Fibroblast of mammary gland (primary cell): ENCODE data around the gene CERKL.

Experiments
- DNase-seq: peaks from one replicate; pipeline ENCODE4 v3.0.0-alpha.2; 2010; ENCODE audit warnings: low read depth
- H3K4me3 ChIP-seq: 2 replicates; pipeline ENCODE4 v1.5.1; 2011; ENCODE audit warnings: low read depth, mild to moderate bottlenecking, low read length, moderate library complexity; ENCODE audit not compliant: control insufficient read depth
- CTCF ChIP-seq: conservative IDR thresholded peaks from 2 replicates; pipeline ENCODE4 v1.5.1; 2011; ENCODE audit warnings: low read depth, low read length, inconsistent platforms; ENCODE audit not compliant: control insufficient read depth, insufficient read depth

CERKL gene

DNA sequence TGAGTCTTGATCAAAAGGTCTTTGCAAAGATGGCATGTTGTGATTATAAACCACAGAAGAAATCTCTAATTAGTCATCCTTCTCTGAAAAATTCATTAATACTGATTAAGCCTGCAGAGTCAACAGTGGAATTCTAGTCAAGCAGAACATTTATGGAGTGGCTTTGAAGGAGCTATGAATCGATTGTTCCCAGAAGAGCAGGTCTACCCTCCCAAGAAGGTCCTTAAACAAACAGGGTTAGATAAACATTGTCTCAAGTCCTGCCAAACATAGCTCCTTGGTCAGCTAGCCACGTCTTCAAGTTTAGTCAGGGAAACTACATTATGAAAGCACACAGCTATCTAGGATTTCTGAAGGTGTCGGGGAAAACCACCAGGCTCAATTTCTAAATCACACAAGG, 110.8 kb downstream of the CERKL start:
- peak; percentile 42 for DNase-seq
- no peak overlapping the region for H3K4me3 ChIP-seq
- no peak for TF ChIP-seq CTCF

DNA sequence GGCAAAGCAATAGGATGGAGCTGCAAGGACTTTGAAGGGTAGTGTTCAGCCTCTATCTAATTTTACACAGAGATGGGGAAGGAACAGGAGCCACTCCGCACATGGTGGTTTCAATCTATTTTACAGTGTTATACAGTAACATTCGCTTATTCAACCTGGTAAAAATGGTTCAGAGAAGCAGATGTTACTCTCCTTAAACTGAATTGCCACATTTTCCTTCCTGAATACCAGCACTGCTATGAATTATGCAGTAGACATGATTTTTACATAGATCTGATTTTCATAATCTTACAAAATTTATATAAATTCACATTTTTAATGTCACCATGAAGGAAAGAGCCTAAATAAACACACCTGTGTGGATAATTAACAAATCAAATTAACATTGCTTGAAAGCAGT, 114.7 kb downstream of the CERKL start:
- TF ChIP-seq CTCF: no peak
- no peak for DNase-seq

DNA sequence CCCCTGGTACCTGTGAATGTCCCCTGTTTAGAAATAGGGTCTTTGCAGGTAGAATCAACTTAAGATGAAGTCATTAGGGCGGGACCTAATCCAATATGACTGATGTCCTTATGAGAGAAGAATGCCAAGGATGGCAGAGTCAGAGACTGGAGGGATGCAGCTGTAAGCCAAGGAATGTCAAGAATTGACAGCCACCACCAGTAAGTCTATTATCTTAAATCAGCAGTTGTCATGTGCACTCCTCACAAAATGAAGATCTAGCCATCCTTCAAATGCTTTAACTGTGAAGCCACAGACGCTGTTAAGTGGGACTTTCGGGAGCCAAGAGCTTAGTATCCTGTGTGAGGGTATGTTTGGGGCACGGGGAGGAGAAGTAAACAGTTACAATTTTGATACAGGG, 116.5 kb downstream of the CERKL start:
- no peak for TF ChIP-seq CTCF
- no peak overlapping the region for H3K4me3 ChIP-seq
- DNase-seq: no peak

More for the DNA sequence above, 114.7 kb downstream of the CERKL start:
- H3K4me3 ChIP-seq: no peak overlapping the region

DNA sequence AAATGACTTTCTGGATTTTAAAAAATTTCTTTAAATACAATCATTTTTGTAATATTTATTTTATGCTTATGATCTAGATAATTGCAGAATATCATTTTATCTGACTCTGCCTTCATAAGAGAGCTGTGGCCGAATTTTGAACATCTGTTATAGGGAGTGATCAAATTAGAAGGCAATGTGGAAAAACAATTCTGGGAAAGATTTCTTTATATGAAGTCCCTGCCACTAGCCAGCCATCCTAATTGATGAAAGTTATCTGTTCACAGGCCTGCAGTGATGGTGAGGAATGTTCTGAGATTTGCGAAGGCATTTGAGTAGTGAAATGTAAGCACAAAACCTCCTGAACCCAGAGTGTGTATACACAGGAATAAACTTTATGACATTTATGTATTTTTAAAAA, 120.2 kb downstream of the CERKL start:
- no peak overlapping the region for H3K4me3 ChIP-seq
- no peak for DNase-seq
- TF ChIP-seq CTCF: no peak

DNA sequence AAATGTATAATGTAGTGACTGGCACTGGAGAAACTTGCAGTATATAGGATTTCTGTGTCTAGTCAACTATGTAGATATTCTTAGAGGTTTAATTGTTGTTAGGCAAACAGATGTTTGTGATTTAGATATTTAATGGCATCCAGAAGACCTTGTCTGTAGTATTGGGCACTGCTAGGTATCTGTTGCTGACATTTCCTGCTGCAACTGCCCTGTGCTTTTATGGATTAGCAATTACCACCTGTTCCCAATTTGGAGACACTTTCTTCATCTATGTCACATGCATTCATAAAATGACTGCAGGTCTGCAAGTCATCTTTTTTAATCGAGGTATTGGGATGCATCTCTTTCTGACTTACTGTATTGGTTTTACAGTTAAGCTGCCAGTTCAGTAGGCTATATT, 128.5 kb downstream of the CERKL start:
- DNase-seq: no peak

GRCh38 chr2:181527058-181527457, 129.8 kb downstream of the CERKL start:
- H3K4me3 ChIP-seq: no peak overlapping the region
- no peak for DNase-seq
- TF ChIP-seq CTCF: no peak

More for the DNA sequence above, 128.5 kb downstream of the CERKL start:
- no peak for TF ChIP-seq CTCF
- no peak overlapping the region for H3K4me3 ChIP-seq

DNA sequence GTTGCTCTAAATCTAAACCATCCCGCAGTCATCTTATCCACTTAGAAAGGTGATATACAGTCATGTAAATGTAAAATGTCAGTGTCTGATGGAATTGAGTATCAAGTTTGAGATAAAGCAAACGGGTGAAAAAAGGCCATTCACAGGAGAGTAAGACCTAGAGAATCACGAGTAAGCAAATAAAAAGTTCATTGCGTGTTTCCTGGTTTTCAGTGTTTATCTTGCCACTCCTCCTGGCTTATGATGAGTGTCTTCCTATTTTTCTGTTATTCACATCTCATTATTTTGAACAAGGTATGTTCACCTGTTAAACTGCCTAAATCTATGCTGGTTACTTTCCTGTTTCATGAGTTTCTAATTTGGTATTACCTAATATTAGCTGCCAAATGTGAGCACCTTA, 130.9 kb downstream of the CERKL start:
- TF ChIP-seq CTCF: no peak
- no peak overlapping the region for H3K4me3 ChIP-seq
- DNase-seq: no peak
